Fibroblast of the aortic adventitia (primary cell): ENCODE results near the gene NPY. TPM values are rescaled to one million over a fixed set of nuclear protein-coding genes. Genes with fewer than 3 reads are reported as not detected.

Source experiments
- DNase-seq: peaks from one replicate; pipeline ENCODE4 v3.0.0-alpha.2; 2010; ENCODE audit warnings: low read depth
- H3K4me3 ChIP-seq: 2 replicates; pipeline ENCODE4 v1.5.1; 2011; ENCODE audit warnings: low read depth, mild to moderate bottlenecking, control low read depth, low read length, moderate library complexity
- total RNA-seq: library from RNA; depleted of rRNA; stranded (reverse); fragments of >200 nt; gene quantifications from 2 replicates; pipeline ENCODE4 v1.2.3, GENCODE V29; 2012; ENCODE audit warnings: low replicate concordance
- TF ChIP-seq, protein P1 (sequence below): IDR thresholded peaks from 2 replicates; pipeline ENCODE4 v1.5.1; 2011; ENCODE audit warnings: mild to moderate bottlenecking, low read length, control low read depth, inconsistent platforms; ENCODE audit not compliant: insufficient read depth

Gene NPY
- total RNA-seq, 1 donor, result not detected

DNA sequence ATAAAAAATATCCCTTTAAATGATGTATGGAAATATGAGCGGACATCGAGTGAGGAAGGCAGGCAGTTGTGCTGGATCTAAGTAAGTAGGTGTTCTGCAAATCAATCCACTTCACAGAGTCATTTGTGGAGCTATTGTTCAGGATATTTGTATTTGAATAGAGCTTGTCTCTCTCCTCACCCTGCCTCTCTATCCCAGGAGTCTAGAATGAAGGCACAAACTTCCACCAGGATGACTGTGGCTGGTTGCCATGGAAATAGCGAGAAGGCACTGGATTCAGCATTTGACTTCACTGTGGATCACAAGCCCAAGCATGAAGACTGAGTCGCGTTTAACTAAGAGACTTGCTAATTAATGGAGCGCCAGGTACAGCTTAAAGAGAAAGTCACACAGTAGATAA, 53.2 kb downstream of the NPY start:
- TF ChIP-seq, protein P1, sequence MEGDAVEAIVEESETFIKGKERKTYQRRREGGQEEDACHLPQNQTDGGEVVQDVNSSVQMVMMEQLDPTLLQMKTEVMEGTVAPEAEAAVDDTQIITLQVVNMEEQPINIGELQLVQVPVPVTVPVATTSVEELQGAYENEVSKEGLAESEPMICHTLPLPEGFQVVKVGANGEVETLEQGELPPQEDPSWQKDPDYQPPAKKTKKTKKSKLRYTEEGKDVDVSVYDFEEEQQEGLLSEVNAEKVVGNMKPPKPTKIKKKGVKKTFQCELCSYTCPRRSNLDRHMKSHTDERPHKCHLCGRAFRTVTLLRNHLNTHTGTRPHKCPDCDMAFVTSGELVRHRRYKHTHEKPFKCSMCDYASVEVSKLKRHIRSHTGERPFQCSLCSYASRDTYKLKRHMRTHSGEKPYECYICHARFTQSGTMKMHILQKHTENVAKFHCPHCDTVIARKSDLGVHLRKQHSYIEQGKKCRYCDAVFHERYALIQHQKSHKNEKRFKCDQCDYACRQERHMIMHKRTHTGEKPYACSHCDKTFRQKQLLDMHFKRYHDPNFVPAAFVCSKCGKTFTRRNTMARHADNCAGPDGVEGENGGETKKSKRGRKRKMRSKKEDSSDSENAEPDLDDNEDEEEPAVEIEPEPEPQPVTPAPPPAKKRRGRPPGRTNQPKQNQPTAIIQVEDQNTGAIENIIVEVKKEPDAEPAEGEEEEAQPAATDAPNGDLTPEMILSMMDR, result no peak
- DNase-seq, result no peak
- no peak overlapping the region for H3K4me3 ChIP-seq

DNA sequence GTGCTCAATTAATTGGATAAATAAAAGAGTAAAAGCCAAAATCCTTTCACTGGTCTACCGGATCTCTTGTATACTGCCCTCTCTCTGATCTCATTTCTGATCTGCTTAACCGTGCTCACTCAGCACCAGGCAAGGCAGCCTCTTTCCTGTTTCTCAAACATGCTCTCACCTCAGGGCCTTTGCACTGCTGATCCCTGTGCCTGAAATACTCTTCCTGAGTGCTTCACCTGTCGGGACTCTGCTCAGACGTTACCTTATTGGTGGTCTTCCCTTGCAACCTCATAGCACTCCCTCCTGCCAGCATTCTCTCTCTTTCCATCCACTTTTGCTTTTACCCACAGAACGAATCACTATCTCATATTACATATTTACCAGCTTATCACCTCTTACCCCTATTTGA, 55.6 kb downstream of the NPY start:
- no peak for DNase-seq
- TF ChIP-seq, protein P1, result no peak
- no peak overlapping the region for H3K4me3 ChIP-seq

DNA sequence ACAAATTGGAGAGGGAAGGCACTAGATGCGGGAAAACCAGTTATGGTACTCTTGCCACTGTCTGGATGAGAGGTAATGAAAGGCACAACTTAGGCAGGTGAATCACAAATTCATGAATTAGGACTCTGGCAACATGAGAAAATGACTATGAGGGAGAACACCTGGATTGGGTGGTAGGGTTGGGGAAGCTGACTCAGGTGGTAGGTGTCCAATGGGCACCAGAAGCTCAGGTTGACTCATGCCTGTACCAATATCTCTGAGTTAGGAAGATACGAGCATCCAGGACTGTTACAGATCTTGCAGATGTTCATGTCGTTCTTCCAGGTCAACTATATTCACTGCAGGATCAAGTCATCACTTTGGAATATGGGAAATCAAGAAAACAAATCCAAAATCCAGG, 56.7 kb downstream of the NPY start:
- no peak for DNase-seq
- H3K4me3 ChIP-seq, result no peak overlapping the region
- TF ChIP-seq, protein P1, result no peak
